NCI-H1092 (cell line): ENCODE data around the gene NKAIN2.
A peak's percentile ranks its signal among the peaks of the same experiment; 100 is the strongest.

Experiments
- DNase-seq: peaks from one replicate; lab custom pipeline; 2025; lab: John Stamatoyannopoulos, UW

NKAIN2 gene

DNA sequence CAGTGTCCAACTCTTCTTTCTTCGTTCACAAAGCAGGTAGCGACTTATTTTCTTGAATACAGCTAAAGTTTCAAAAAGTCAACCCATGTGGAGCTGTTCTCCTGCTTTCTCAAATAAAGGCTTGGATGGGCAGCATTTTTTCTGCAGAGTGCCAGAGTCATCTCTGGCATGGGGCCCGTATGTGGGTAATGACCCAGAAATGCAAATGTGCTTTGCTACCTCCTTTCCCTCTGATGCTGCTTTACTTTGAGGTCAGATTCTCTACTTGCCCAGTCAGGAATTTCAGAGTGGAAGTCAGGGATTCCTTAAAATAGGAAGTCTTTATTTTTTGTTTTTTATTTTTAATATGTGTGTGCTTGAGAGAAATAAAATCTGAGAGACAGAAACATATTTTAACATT lies 4.9 kb downstream of the NKAIN2 start:
- DNase-seq: peak; percentile 70

DNA sequence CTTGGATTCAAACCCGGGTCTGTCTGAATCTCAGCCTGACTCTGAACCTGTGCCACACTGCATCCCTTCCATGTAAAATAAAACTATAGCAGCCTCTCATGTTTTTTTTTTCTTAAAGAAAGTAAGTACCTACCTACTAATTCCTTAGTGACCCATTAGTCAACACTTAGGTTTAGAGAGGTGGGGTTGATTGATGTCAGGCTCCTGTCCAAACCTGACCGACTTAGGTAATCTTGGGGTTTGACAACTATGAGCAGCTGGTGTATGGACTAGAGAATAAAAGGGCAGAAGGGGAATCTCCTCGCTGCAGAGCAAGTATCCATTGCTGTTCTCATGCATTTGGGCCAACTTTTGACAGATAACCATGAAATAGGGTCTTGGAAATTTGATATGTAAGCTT lies 6.5 kb downstream of the NKAIN2 start:
- DNase-seq: no peak

DNA sequence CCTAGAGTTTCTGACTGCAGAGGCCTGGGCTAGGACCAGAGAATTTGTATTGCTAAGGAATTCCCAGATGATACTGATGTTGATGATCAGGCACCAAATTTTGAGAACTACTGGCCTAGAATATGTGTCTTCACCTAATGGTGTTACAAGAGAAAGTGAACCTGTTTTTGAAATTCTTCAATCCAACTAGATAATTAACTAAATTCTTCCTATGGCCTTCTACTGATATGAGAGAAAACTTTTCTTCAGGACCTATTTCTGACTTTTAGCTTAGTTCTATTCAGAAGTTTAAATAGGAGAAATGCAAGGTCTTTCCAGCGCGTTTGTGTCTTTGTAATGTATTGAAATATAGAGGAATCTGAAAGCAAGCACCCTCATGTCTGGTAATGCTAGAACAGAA lies 7.3 kb downstream of the NKAIN2 start:
- no peak for DNase-seq

DNA sequence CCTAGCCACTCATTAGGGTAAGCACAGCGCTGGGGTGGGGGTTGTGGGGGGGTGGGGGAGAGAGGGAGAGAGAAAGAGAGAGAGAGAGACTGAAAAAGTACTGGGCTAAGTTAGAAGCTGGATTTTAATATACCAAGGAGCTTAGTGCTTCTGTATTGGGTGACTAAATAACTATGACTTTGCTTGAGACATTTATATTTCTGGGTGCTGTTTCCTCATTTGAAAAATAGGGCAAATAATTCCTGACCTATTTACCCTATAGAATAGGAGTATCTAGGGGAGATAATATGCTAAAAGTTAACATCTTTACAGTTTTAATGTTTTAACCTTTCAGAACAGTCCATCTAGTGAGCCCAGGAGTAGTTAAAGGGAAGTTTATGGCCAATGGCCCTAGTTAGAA lies 7.7 kb downstream of the NKAIN2 start:
- no peak for DNase-seq

DNA sequence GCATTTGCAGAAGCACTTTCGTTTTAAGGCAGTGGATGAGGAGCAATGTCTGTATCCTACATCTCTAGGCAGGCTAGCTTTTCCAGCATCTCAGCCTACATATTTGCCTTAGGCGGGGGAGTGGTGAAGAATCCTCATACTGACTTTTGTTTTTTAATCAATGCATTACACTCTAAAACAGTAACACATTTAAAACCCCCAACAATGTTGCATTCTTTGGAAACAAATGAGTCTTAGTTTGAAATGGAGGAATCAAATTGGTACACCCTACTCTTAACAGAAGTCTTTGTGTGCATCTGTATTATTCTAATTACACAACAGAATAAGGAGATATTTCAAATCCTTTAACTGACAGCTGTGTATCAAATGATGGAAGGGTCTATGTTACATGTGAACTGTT lies 9.0 kb downstream of the NKAIN2 start:
- no peak for DNase-seq

DNA sequence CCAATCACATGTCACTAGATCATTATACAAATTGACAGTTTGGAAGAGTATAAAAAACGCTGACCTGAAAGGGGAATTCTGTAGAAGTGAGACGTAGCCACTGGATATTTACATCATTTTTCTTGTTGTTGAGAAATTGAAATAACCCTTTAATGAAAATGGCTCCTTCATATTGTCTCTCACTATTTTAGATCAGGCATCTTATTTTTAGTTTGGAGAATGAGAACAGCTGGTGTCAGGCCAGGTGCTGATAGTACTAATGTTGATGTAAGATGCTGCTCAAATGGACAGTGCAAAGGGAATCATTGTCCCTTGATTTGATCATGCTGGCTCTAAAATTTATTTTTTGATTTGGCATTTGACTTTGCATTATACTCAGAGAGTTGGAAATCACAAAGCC lies 17.4 kb downstream of the NKAIN2 start:
- no peak for DNase-seq

DNA sequence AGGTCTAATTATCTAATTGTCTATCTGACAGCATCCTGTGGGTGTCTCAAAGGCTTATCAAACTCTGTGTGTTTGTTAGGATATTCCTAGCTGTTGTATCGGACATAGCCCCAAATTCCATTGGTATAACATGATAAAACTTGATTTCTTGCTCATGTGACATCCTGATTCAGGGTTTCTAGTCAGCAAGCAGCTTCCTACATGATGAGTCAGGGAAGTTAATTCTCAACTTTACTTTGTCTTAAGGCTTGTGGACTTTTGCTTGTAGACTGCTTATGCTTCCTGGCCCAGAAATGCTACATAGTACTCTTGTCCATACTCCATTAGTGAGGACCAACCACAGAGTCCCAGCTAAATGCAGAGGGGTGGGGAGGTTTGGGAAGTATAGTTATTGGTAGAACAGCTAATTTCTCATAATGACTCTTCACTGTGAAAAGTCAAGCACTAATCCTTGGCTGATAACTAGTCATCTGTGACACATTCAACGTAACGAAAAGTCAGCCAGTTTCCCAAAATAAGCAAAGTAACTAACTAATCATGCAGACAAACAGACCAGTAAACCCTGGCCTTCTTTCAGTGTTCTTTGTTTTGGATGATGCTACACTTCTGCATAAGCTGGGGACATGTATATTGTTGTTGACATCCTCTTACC lies 25.8 kb downstream of the NKAIN2 start:
- no peak for DNase-seq

DNA sequence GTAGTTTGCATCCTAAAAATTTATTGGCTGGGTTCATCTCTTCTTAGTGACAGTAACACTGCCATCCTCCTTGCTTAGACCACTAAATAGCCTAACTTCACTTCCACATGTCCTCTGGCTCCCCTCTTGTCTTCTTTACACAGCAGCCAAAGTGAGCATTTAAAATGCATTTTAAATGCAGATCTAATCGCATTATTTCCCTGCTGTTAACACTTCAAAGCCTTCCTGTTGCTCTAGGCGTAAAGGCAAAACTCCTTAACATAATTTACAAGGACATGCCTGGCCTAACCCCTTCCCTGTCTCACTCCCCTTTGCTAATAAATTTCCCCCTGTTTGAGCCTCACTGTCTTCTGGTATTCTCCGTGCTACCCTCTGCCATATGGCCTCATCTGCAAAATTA lies 26.5 kb downstream of the NKAIN2 start:
- no peak for DNase-seq

DNA sequence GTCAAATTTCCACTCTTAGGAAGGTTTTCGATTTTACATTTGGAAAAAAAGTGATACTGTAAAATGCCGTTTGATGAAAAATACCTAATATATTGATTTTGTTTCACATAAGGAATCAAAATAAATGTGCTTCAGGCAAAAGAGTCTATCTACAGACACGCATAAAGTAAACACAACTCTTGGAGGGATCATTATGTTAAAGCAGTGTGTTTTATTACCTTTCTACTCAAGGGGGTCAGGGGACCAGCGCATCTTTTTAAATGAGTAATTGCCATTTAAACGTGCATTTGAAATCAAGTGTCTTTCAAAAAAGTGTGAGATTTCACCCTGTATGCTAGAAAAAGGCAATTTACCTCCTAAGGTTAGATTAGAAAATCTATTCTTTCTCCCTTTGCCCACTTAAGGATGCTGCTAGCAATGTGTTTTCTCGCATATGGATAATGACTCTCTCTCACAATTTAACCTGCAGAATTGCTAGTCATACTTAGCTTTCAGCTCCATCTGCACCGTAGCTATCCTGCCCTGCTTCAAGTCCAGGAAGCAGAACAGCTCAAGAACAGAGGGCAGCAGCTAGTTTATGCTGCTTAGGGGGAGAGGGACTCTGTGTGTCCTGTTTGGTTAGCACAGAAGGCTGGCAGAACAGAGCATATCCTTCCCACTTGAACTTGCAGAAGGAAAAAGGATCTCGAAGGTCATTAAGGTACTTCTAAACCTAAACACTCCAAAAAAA lies 35.0 kb downstream of the NKAIN2 start:
- no peak for DNase-seq

DNA sequence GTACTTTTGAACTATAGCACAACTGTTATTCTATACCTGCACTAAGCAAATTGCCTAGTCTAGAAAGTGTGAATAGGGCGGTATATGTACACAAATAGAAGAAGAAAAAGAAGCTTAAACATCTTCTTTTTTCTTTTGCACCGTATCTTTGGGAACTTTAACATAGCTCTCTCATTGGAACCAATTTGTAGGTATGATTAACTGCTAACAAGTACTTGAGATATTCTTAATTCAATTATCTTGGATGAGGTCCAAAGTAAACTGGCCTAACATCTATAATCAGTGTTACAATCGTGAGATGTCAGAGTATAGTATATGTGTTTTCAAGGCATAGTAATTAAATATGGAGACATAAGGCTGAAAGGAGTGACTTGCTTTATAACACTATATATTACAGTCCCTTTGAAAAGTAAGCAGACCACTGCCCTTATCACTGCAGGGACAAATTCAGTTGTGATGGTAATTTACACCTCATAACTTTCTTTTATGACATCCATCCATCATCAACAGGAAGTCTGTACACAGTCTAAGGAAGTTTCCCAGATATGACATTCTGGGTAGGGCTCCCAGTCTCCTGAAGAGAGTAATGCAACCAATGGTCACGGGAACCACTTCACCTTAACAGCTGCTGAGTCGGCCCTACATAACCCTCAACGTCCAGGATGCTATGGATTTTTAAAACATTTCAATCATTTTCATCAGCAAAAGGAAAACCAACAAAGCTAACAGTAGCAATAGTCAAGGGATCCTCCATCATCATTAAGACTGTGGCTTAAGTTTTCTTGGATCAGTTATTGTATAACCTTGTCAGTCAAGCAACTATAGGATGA lies 37.6 kb downstream of the NKAIN2 start:
- DNase-seq: no peak

DNA sequence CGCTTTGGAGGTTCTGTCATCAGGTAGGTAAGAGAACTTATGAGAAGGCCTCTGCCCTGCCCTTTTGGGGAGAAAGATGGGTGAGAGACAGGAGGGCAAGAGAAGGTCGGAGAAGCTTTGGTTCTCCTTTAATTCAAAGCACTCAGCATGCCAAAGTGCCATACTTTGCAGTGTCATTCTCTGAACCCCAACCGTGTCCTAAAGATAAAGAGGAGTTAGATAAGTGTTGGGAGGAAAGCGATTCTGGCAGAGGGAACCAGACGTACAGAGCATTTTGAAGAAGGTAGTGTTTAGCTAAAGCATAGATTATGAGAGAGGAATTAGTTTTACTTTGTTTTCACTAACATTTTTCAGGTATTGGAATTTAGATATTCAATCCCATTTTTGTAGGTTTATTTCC lies 40.3 kb downstream of the NKAIN2 start:
- DNase-seq: no peak

DNA sequence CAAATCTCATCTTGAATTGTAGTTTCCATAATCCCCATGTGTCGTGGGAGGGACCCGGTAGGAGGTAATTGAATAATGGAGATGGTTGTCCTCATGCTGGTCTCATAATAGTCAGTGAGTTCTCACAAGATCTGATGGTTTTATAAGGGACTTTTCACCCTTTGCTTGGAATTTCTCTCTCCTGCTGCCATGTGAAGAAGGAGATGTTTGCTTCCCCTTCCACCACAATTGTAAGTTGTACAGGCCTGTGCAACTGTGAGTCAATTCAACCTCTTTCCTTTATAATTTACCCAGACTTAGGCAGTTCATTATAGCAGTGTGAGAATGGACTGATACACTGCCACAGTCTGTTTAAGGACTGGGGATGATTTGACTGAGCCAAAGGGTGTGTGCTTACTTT lies 44.7 kb downstream of the NKAIN2 start:
- no peak for DNase-seq

DNA sequence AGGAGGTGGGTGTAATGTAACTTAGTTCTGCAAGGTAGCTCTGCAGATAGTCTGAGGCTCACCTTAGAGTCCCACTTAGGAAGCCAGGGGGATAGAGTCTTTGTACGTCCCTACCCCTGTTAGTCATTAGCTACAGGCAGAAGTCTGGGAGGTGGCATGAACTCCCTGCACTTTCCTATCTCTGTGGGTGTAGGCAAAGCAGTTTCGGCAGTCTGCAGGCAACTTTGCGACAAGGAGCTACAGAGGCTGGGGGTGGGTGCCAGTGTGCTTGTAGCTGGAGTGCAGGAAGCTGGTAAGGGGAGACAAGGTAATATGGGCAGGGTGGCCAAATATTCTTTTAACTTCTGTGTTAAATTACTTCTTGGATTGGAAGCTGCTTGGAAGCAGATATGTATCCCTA lies 45.7 kb downstream of the NKAIN2 start:
- DNase-seq: no peak

DNA sequence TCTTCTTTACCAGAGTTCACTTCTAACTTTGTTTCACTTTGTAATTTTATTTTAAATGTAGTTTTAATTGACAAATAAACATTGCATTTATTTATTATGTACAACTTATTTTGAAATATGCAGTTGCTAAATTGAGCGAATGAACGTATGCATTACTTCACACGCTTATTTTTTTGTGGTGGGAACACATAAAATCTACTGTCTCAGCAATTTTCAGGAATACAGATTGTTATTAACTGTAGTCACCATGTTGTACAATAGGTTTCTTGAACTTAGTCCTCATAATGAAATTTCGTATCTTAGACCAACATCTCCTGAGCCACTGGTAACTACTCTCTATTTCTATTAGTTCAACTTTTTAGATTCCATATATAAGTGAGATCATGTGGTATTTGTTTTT lies 46.9 kb downstream of the NKAIN2 start:
- no peak for DNase-seq

DNA sequence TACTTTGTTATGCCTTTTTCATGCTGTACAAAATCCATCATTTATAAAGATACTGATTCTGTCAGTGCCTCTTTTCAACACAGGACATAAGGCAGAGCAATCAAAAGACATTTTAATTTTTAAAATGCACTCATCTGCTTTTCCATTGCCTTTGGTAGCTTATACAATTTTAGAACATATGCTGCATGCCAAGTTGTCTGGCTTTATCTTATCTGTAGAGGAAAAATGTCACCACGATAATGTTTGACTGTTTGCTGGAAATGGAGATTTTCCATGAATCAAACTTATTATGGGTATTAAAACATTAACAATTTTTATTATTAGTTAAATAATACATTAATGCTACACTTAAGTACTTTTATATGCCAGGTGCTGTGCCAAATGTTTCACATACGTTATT lies 50.5 kb downstream of the NKAIN2 start:
- no peak for DNase-seq

DNA sequence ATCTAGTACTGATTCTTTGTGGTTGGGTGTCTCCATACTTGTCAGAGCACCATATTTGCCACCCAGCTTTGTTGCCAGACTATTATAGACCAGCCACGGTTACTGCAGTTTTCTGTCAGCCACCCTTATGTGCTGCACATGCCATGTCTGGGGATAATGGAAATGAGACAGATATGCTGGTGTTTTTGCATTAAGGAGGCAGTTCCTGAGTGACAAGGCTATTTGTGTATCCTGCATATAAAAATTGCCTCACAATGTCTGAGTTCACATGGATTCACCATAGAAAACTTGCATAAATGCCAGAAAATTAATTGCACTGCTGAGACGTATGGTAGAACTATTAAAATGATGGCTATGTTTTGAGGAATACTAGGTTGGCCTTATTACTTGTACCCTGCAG lies 51.8 kb downstream of the NKAIN2 start:
- no peak for DNase-seq

DNA sequence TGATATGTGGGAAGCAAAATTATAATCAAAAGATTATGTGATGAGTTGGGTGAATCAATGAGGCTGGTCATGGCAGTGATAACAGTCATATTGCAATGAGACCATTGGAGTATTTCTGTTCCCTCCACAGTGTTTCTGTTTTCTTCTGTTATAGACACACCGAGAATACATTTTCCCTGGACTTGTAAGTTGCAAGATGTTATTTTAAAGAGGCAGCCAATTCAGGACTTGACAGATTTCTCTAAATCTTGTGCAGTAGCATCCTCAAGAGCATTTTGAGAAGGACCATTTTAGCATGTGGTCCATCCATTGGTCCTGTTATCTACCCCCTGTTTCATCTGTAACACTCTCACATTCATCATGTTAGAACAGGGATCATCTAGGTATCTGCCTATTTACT lies 55.6 kb downstream of the NKAIN2 start:
- no peak for DNase-seq

DNA sequence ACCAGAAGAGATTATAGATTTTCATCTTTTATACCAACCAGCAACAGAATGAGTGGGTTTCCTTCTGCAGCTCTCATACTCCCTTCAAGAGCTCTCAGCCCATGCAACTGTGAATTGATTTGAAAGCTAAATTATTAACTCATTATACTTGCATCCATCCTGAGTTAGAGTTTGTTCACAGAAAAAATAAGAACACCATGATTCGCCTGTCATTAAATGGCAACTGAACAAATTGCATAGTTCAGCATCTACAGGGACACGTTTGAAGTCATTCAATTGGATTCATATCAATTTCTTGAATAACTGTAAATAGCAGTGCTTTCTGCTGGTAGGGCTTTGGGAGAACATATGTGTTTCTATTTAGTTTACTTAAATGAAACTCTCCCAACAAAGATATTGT lies 65.7 kb downstream of the NKAIN2 start:
- DNase-seq: no peak

DNA sequence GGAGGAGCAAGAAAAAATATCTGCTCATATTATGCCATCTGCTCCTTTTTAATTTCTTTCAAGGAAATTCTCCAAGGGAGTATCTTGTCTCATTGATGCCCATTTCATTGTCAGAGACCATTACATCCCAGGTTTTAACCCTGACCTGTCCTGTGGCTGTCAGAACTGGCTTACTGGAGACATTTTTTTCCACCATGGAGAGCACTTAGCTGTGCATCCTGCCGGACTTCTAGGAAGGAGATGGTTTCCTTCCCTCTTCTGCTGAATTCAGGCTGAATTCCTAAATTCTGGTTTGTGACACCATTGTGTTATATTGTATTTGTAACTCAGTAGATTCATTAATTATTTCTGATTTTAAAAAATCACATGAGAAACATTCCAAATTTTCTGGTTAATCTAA lies 70.3 kb downstream of the NKAIN2 start:
- no peak for DNase-seq

DNA sequence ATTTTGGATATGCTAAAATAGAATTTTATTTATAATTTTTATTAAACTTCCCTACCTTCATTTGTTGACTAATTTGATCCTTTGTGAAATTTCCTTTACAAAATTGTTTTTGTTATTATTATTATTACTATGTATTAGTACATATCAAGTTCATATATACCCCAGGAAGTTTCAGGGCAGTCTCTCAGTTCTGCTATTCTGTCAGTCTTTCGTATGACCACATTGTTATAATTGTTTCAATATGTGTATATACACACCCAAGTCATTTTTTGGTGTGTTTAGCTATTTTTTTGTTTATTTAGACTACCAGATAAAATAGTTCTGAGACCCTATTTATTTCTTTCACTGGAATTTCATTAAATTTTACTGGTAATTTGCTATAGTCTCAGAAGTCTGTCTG lies 72.1 kb downstream of the NKAIN2 start:
- no peak for DNase-seq

DNA sequence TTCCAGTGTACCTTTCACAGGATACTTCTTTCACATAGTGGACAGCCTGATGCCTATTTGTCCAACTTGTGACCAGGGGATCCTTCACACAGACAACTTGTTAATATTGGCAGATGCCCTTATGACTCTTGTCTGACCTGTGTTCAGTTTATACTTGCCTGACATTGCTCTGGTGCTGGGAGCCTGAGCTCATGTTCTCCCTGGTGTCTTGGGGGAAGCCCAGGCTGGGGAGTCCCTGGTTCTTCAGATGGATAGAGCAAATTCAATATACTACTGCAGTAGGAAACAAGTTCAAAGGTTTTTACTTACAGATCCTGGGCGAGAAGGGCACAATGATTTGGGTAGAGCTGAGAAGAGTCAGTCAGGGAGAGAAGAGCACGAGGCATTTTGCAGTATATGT lies 76.1 kb downstream of the NKAIN2 start:
- no peak for DNase-seq

DNA sequence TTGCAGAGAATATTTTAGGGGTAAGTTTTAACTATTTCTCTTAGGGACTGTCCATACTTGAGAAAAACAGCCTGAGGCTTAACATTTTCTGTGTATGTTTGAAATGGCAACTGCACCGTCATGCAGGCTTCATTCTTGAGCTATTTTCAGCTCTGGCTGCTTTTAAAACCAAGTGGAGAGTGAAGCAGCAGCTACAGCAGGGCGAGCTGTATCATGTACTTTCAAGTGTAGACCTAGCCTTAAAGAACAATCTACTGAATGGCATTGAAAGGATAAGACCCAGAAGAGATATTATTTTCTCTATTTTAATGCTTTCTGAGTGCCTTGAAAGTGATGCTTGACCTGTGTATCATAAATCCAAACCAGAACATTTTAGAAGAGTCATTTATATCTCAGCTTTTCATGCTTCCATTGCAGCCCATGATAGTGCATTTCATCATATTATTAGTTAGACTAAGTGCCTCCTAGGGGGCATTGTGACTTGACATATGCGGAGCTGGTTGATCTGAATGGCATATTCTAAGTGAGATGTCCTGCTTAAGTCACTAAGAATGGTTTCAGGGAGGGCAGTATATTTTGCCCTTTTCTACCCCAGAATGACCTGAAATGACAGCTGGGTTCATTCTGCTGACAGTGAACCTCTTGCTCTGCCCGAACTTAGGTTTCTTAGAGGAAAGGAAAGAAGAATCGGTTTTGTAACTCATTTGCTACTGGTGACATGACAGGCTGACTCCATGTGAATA lies 85.3 kb downstream of the NKAIN2 start:
- no peak for DNase-seq

DNA sequence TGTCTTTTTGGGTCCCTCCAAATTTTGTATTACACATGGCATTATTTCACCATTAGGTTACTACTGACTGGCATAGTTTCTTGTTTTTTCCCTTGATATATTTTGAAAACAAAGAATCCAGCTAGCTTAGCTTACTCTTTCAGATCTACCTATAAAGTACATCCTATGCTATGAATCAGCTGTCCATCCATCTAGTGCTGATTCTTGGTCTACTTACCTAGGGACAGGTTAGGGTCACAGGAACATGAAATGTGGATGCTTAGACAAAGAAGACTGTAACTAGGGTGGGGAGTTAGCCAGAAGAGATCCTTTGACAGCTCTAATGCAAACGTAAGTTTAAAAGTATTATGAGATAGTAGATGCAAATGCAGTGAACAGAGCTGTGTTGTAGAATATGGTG lies 91.7 kb downstream of the NKAIN2 start:
- no peak for DNase-seq
